Cardiac muscle cell (in vitro differentiated cells and primary cell): ENCODE results near the gene CAP1. TPM values are rescaled to one million over a fixed set of nuclear protein-coding genes. Genes with fewer than 3 reads are reported as not detected.

Experiments
- DNase-seq, 2 donors: peaks; one replicate each; pipeline versions ENCODE4 v3.0.0 to v3.0.0-alpha.2; 2010 to 2017; ENCODE audit warnings: low read depth in 1 of 2, low spot score in 1 of 2
- H3K27ac ChIP-seq: fragments of 200-600 bp; sonication (generic); 2 replicates; pipeline ENCODE4 v1.5.1; 2016
- H3K27me3 ChIP-seq: fragments of 200-600 bp; sonication (generic); 2 replicates; pipeline ENCODE4 v1.6.0; 2016; ENCODE audit warnings: control low read depth
- H3K36me3 ChIP-seq: fragments of 200-600 bp; sonication (generic); 2 replicates; pipeline ENCODE4 v1.5.1; 2016; ENCODE audit warnings: control low read depth
- H3K4me1 ChIP-seq: fragments of 200-600 bp; sonication (generic); 2 replicates; pipeline ENCODE4 v1.8.1; 2017; ENCODE audit warnings: low read depth, mild to moderate bottlenecking, mixed run types
- H3K4me3 ChIP-seq: fragments of 200-600 bp; sonication (generic); 2 replicates; pipeline ENCODE4 v1.5.1; 2016; ENCODE audit warnings: mild to moderate bottlenecking
- H3K9me3 ChIP-seq: fragments of 200-600 bp; sonication (generic); 2 replicates; pipeline ENCODE4 v1.5.1; 2017; ENCODE audit warnings: low read depth, mild to moderate bottlenecking, control low read depth
- polyA plus RNA-seq: library from polyadenylated mRNA; unstranded; fragments of >200 nt; fragmentation: Nextera tagmentation; extraction: Ambion mirVana; gene quantifications from 2 replicates; pipeline ENCODE4 v1.2.1, GENCODE V29; 2016
- total RNA-seq: library from RNA; depleted of rRNA; stranded (reverse); fragments of >200 nt; gene quantifications from 2 replicates; pipeline ENCODE4 v1.2.3, GENCODE V29; 2016
- TF ChIP-seq, protein P1 (sequence below): IDR thresholded peaks from 2 replicates; pipeline ENCODE4 v1.5.1; 2012; ENCODE audit warnings: low read depth, mild to moderate bottlenecking, low read length

CAP1 gene
- total and polyA plus RNA-seq, 2 experiments from 2014 or later = 64.2 to 92.8 TPM

DNA sequence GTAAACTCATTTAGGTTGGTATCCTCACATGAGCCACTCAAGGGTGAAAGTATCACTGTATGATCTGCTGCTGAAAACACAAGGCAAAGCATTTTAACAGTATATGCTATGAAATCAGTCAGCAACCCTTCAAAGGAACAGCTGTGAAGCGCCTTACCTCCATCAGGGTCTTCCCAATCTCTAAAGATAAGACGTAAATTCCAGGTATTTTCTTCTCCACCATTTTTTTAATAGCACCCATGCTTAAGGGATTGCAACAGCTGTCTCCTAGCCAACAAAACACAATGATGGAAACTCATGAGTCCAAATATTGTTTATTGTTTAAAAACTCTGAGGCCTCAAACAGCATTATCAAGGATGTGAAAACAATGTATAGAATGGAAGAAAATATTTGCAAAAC lies 51.7 kb downstream of the CAP1 start:
- Histone ChIP-seq H3K36me3 (peaks cover 22% of the 10 kb centered on the region), H3K27ac (no peak overlapping the region), H3K4me1 (no peaks in the 10 kb centered on the region), H3K27me3 (no peaks in the 10 kb centered on the region), H3K9me3 (no peaks in the 10 kb centered on the region), H3K4me3 (no peak overlapping the region)
- DNase-seq = peak in 1 of 2 donors; percentile 21
- TF ChIP-seq, protein P1, sequence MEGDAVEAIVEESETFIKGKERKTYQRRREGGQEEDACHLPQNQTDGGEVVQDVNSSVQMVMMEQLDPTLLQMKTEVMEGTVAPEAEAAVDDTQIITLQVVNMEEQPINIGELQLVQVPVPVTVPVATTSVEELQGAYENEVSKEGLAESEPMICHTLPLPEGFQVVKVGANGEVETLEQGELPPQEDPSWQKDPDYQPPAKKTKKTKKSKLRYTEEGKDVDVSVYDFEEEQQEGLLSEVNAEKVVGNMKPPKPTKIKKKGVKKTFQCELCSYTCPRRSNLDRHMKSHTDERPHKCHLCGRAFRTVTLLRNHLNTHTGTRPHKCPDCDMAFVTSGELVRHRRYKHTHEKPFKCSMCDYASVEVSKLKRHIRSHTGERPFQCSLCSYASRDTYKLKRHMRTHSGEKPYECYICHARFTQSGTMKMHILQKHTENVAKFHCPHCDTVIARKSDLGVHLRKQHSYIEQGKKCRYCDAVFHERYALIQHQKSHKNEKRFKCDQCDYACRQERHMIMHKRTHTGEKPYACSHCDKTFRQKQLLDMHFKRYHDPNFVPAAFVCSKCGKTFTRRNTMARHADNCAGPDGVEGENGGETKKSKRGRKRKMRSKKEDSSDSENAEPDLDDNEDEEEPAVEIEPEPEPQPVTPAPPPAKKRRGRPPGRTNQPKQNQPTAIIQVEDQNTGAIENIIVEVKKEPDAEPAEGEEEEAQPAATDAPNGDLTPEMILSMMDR = no peak

DNA sequence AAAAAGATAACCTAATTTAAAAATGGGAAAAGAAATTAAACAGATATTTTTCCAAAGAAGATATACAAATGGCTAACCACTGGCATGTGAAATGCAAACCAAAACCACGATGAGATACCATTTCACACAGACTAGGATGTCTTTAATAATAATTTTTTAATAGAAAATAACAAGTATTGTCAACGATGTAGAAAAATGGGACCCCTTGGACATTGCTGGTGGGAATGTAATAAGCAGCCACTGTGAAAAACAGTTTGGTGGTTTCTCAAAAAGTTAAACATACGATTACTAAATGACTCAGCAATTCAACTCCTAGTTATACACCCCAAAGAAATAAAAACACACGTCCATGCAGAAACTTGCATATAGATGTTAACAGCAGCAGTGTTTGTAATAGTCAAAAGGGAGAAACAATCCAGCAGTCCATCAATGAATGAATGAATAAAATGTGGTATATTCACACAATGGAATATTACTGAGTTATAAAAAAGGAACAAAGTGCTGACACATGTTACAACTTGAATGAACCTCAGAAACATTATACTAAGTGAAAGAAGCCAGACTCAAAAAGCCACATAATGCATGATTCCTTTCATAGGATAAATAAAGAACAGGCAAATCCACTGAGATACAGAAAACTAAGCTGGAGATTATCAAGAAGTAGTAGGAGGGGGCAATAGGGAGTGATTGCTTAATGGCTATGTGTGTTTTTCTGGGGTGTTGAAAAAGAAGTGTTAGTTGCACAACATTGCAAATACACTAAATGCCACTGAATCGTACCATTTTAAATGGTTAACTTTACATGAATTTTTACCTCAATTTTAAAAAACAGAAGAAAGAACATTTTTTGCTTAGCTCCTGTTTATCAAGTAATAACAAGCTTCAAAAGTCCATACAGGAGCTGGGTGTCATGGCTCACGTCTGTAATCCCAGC lies 52.4 kb downstream of the CAP1 start:
- TF ChIP-seq, protein P1 = no peak
- no peak overlapping the region for H3K27ac ChIP-seq
- peaks cover 2% of the 10 kb centered on the region for H3K27me3 ChIP-seq
- no peaks in the 10 kb centered on the region for H3K4me1 ChIP-seq
- H3K36me3 ChIP-seq = peaks cover 17% of the 10 kb centered on the region
- H3K4me3 ChIP-seq = no peak overlapping the region
- DNase-seq = peak in 1 of 2 donors; percentile 29
- H3K9me3 ChIP-seq = no peaks in the 10 kb centered on the region

DNA sequence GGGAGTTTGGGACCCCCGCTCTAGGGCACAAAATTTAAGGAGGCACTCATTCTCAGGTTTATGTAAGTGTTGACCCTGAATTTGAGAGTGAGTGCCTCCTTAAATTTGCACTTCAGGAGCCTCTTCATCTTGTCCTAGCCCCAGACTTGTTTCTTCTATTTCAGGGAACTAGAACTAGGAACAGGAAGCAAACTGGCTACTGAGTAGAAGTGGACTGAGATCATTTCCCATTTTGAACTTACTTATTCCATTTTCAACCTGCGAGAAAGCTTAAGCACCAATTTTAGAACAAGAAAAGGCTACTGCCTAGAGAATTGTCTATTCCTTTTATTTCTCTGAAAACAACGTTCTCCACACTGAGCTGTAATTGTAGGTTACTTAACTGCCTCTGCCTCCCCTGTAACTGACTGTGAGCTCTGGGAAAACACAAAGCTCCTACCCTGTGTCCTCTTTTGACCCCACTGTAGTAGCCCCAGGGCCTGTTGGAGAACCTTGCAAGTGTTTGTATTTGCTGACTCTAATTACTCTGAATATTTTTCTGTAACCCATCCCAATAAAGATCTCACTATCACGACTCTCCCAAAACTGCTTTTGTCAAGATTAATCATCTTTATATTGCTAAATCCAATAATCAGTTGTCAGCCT lies 54.1 kb downstream of the CAP1 start:
- no peak for DNase-seq
- H3K27me3 ChIP-seq = peaks cover 3% of the 10 kb centered on the region
- no peak overlapping the region for H3K27ac ChIP-seq
- no peaks in the 10 kb centered on the region for H3K4me1 ChIP-seq
- H3K4me3 ChIP-seq = no peak overlapping the region
- peaks cover 12% of the 10 kb centered on the region for H3K36me3 ChIP-seq
- TF ChIP-seq, protein P1 = no peak
- no peaks in the 10 kb centered on the region for H3K9me3 ChIP-seq

DNA sequence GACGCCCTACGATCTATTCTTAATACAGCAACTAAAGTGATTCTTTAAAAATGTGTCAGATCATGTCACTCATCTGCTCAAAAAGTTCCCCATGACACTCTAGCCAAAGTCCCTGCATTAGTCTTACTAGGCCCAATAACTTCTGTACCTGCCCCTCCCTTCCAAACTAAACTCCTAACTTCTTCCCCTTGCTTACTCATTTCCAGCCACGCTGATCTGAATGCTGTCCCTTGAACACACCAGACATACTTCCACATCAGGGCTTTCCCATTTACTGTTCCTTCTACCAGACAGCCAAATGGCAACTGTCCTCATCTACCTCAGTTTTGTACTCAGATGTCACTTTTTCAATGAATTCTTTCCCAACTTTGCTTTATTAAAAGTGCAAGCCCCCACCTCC lies 55.3 kb downstream of the CAP1 start:
- Histone ChIP-seq H3K9me3 (no peaks in the 10 kb centered on the region), H3K27ac (no peak overlapping the region), H3K4me3 (no peak overlapping the region), H3K36me3 (peaks cover under 1% of the 10 kb centered on the region), H3K27me3 (peaks cover 3% of the 10 kb centered on the region), H3K4me1 (no peaks in the 10 kb centered on the region)
- TF ChIP-seq, protein P1 = no peak
- DNase-seq = no peak

DNA sequence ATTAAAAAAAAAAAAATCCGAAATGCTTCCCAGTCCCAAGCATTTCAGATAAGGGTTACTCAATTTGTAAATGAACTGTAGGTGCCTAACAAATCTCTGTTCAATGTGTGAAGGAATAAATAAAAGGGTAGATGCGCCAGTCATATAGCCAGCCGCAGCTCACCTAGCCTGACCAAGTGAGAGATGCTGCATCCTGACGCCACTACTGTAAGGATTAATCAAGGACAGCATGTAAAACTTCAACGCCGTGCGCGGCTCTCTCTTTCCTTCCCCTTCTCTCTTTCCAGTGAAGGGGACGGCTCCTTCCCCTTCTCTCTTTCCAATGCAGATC lies 56.1 kb downstream of the CAP1 start:
- H3K9me3 ChIP-seq = no peaks in the 10 kb centered on the region
- H3K36me3 ChIP-seq = no peaks in the 10 kb centered on the region
- H3K27me3 ChIP-seq = peaks cover 5% of the 10 kb centered on the region
- no peaks in the 10 kb centered on the region for H3K4me1 ChIP-seq
- TF ChIP-seq, protein P1 = no peak
- DNase-seq = no peak
- H3K27ac ChIP-seq = no peak overlapping the region
- H3K4me3 ChIP-seq = peak overlapping the region; percentile 47
